Osteocyte (in vitro differentiated cells): ENCODE measurements around the gene RAPGEF5. TPM values are rescaled to one million over a fixed set of nuclear protein-coding genes. Genes with fewer than 3 reads are reported as not detected.
"Not testable (repeated sequence)": the region's sequence is repeated elsewhere in the genome, so short reads cannot be mapped to it uniquely, and the experiment has no call there.

Experiments used
- DNase-seq: peaks from one replicate; pipeline ENCODE4 v3.0.0; 2021; ENCODE audit warnings: mixed read lengths; ENCODE audit not compliant: unreplicated experiment; ENCODE audit errors: extremely low spot score
- H3K27ac Mint-ChIP-seq: one replicate; pipeline ENCODE4 v1.8.0; 2021; ENCODE audit warnings: mild to moderate bottlenecking, mixed read lengths; ENCODE audit not compliant: unreplicated experiment
- H3K27me3 Mint-ChIP-seq: one replicate; pipeline ENCODE4 v1.8.0; 2021; ENCODE audit warnings: mixed read lengths; ENCODE audit not compliant: unreplicated experiment
- H3K36me3 Mint-ChIP-seq: one replicate; pipeline ENCODE4 v1.8.0; 2021; ENCODE audit warnings: mixed read lengths; ENCODE audit not compliant: unreplicated experiment
- H3K4me1 Mint-ChIP-seq: one replicate; pipeline ENCODE4 v1.8.0; 2021; ENCODE audit warnings: mixed read lengths; ENCODE audit not compliant: unreplicated experiment
- H3K4me3 Mint-ChIP-seq: one replicate; pipeline ENCODE4 v1.8.0; 2021; ENCODE audit warnings: mild to moderate bottlenecking, moderate library complexity, mixed read lengths; ENCODE audit not compliant: unreplicated experiment
- H3K9me3 Mint-ChIP-seq: one replicate; pipeline ENCODE4 v1.8.0; 2021; ENCODE audit warnings: mixed read lengths; ENCODE audit not compliant: unreplicated experiment
- CTCF ChIP-seq: fragments of 200-600 bp; sonication (generic); IDR thresholded peaks from 2 replicates; pipeline ENCODE4 v1.5.0; 2021; ENCODE audit warnings: antibody characterized with exemption, mild to moderate bottlenecking, moderate library complexity
- total RNA-seq: library from RNA; stranded (reverse); gene quantifications from 2 replicates; pipeline ENCODE4 v1.2.1, GENCODE V29; 2021

The RAPGEF5 gene
- total RNA-seq, 1 donor from 2014 or later: 0.27 TPM

GRCh38 chr7:22082886-22083703, 273.9 kb downstream of the RAPGEF5 start:
- DNase-seq: peak; percentile 97
- H3K27ac Mint-ChIP-seq: peak overlapping the region; percentile 79
- peak overlapping the region; percentile 85 for H3K4me3 Mint-ChIP-seq
- no peaks in the 10 kb centered on the region for H3K36me3 Mint-ChIP-seq
- peak; percentile 100 for TF ChIP-seq CTCF
- no peaks in the 10 kb centered on the region for H3K9me3 Mint-ChIP-seq
- peaks cover 6% of the 10 kb centered on the region for H3K4me1 Mint-ChIP-seq
- peaks cover 18% of the 10 kb centered on the region for H3K27me3 Mint-ChIP-seq

GRCh38 chr7:22082553-22082885, 274.4 kb downstream of the RAPGEF5 start:
- Mint-ChIP-seq H3K4me3 (peak overlapping the region; percentile 85), H3K27me3 (peaks cover 23% of the 10 kb centered on the region), H3K36me3 (no peaks in the 10 kb centered on the region), H3K27ac (peak overlapping the region; percentile 41), H3K4me1 (peaks cover 6% of the 10 kb centered on the region), H3K9me3 (no peaks in the 10 kb centered on the region)
- DNase-seq: no peak
- no peak for TF ChIP-seq CTCF

GRCh38 chr7:22080219-22080618, 276.7 kb downstream of the RAPGEF5 start:
- not testable (repeated sequence) for H3K4me3 Mint-ChIP-seq, H3K36me3 Mint-ChIP-seq, DNase-seq, H3K27ac Mint-ChIP-seq, H3K9me3 Mint-ChIP-seq, H3K4me1 Mint-ChIP-seq
- H3K27me3 Mint-ChIP-seq: peaks cover 37% of the 10 kb centered on the region

GRCh38 chr7:22078872-22079271, 278.1 kb downstream of the RAPGEF5 start:
- not testable (repeated sequence) for H3K4me3 Mint-ChIP-seq

GRCh38 chr7:22075561-22075960, 281.4 kb downstream of the RAPGEF5 start:
- Mint-ChIP-seq H3K9me3 (no peaks in the 10 kb centered on the region), H3K27me3 (peaks cover 43% of the 10 kb centered on the region), H3K4me3 (no peak overlapping the region), H3K4me1 (no peaks in the 10 kb centered on the region), H3K27ac (no peak overlapping the region), H3K36me3 (no peaks in the 10 kb centered on the region)
- DNase-seq: no peak
- no peak for TF ChIP-seq CTCF

More at GRCh38 chr7:22078872-22079271, 278.1 kb downstream of the RAPGEF5 start:
- DNase-seq, H3K27ac Mint-ChIP-seq, H3K9me3 Mint-ChIP-seq, H3K4me1 Mint-ChIP-seq, H3K36me3 Mint-ChIP-seq: not testable (repeated sequence)
- H3K27me3 Mint-ChIP-seq: peaks cover 48% of the 10 kb centered on the region

GRCh38 chr7:22074897-22075296, 282.1 kb downstream of the RAPGEF5 start:
- no peak for TF ChIP-seq CTCF
- Mint-ChIP-seq H3K36me3 (no peaks in the 10 kb centered on the region), H3K4me1 (no peaks in the 10 kb centered on the region), H3K27me3 (peaks cover 42% of the 10 kb centered on the region), H3K27ac (no peak overlapping the region), H3K9me3 (no peaks in the 10 kb centered on the region), H3K4me3 (no peak overlapping the region)
- DNase-seq: no peak

Other genes starting within 250 kb of the RAPGEF5 start
- 1.3 and 1.4 TPM in 2 replicates for gene STEAP1B, start 143.0 kb upstream of the RAPGEF5 start, total RNA-seq